ENCODE measurements around the gene VPS39. TPM values are rescaled to one million over a fixed set of nuclear protein-coding genes. Genes with fewer than 3 reads are reported as not detected.
A peak's percentile ranks its signal among the peaks of the same experiment; 100 is the strongest.

VPS39 gene
- total RNA-seq, 3 donors from 2014 or later (not counting 1 experiment from before 2014, with no cell fraction given), result 104 to 115 (median 112) TPM

DNA sequence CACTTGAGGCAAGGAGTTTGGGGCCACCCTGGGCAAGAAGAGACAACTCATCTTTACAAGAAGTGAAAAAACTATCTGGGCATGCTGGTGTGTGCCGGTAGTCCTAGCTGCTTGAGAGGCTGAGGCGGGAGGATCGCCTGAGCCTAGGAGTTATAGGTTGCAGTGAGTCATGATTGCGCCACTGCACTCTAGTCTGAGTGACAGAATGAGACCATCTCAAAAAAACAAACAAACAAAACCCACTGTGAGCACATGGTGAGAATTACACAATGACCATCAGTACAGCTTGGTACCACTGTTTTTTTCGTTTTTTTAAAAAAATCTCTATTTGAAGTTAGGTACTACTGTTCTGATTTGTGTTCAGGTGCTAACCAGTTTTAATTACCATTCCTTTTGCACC lies 13.6 kb downstream of the VPS39 start:
- H3K27ac ChIP-seq (ENCODE audit: low read length), result no peak overlapping the region
- intact Hi-C loops (cut with micrococcal nuclease), result no loop called here
- DNase-seq, result no peak
- peaks cover 3 to 9% of the 10 kb centered on the region in 2 donors for H3K4me1 Mint-ChIP-seq
- TF ChIP-seq, protein P1, sequence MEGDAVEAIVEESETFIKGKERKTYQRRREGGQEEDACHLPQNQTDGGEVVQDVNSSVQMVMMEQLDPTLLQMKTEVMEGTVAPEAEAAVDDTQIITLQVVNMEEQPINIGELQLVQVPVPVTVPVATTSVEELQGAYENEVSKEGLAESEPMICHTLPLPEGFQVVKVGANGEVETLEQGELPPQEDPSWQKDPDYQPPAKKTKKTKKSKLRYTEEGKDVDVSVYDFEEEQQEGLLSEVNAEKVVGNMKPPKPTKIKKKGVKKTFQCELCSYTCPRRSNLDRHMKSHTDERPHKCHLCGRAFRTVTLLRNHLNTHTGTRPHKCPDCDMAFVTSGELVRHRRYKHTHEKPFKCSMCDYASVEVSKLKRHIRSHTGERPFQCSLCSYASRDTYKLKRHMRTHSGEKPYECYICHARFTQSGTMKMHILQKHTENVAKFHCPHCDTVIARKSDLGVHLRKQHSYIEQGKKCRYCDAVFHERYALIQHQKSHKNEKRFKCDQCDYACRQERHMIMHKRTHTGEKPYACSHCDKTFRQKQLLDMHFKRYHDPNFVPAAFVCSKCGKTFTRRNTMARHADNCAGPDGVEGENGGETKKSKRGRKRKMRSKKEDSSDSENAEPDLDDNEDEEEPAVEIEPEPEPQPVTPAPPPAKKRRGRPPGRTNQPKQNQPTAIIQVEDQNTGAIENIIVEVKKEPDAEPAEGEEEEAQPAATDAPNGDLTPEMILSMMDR (IDR thresholded peaks at IDR 0.05), result no peak
- H3K36me3 ChIP-seq (ENCODE audit: control insufficient read depth, insufficient read depth, low read length), result peaks cover 36% of the 10 kb centered on the region
- no peaks in the 10 kb centered on the region for H3K9me3 Mint-ChIP-seq
- H3K27me3 ChIP-seq (ENCODE audit: control insufficient read depth, insufficient read depth, low read length), result no peaks in the 10 kb centered on the region
- H3K36me3 Mint-ChIP-seq, result no peaks in the 10 kb centered on the region
- H3K27ac Mint-ChIP-seq, result no peak overlapping the region
- H3K4me3 ChIP-seq (ENCODE audit: low read length), result no peak overlapping the region
- WGBS (ENCODE audit: insufficient coverage), result 98% methylated on average over 5 of the region's 5 CpGs
- H3K4me1 ChIP-seq (ENCODE audit: control insufficient read depth, insufficient read depth, low read length), result no peaks in the 10 kb centered on the region
- ATAC-seq, result no peak
- H3K4me3 Mint-ChIP-seq, result no peak overlapping the region
- no peaks in the 10 kb centered on the region for H3K27me3 Mint-ChIP-seq (ENCODE audit: low read depth in 2 of 2)
- H3K9me3 ChIP-seq (ENCODE audit: control insufficient read depth, insufficient read depth, low read length), result no peaks in the 10 kb centered on the region

DNA sequence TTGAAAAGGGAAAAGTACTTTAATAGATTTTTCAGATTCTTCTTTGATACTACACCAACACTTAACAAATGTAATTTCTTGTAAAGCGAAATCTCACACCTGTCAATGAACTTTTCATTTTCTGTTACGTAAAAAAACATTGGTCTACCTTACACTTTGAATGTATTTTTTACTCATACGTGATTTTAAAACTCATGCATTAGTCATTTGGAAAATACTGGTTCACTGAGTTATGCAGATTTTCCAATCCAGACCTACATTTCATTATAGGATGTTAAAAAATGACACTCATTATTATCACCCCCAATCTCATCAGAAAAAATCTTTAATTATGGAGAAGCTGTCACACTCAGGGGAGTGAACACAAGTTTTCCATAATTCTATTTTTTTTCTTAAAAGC lies 14.7 kb downstream of the VPS39 start:
- H3K36me3 Mint-ChIP-seq, result no peaks in the 10 kb centered on the region
- Histone ChIP-seq H3K27ac (ENCODE audit: low read length) (no peak overlapping the region), H3K9me3 (ENCODE audit: control insufficient read depth, insufficient read depth, low read length) (no peaks in the 10 kb centered on the region), H3K36me3 (ENCODE audit: control insufficient read depth, insufficient read depth, low read length) (peaks cover 36% of the 10 kb centered on the region), H3K4me3 (ENCODE audit: low read length) (no peak overlapping the region), H3K27me3 (ENCODE audit: control insufficient read depth, insufficient read depth, low read length) (no peaks in the 10 kb centered on the region), H3K4me1 (ENCODE audit: control insufficient read depth, insufficient read depth, low read length) (no peaks in the 10 kb centered on the region)
- H3K9me3 Mint-ChIP-seq, result no peaks in the 10 kb centered on the region
- ATAC-seq (no peak), DNase-seq (no peak)
- TF ChIP-seq, protein P1 (IDR thresholded peaks at IDR 0.05), result no peak
- peaks cover 0 to 9% of the 10 kb centered on the region in 2 donors for H3K4me1 Mint-ChIP-seq
- H3K4me3 Mint-ChIP-seq, result no peak overlapping the region
- H3K27me3 Mint-ChIP-seq (ENCODE audit: low read depth in 2 of 2), result no peaks in the 10 kb centered on the region
- H3K27ac Mint-ChIP-seq, result no peak overlapping the region
- whole genome bisulfite sequencing (ENCODE audit: insufficient coverage), result 87% methylated on average over 3 of the region's 3 CpGs
- intact Hi-C loops (cut with micrococcal nuclease), result no loop called here

DNA sequence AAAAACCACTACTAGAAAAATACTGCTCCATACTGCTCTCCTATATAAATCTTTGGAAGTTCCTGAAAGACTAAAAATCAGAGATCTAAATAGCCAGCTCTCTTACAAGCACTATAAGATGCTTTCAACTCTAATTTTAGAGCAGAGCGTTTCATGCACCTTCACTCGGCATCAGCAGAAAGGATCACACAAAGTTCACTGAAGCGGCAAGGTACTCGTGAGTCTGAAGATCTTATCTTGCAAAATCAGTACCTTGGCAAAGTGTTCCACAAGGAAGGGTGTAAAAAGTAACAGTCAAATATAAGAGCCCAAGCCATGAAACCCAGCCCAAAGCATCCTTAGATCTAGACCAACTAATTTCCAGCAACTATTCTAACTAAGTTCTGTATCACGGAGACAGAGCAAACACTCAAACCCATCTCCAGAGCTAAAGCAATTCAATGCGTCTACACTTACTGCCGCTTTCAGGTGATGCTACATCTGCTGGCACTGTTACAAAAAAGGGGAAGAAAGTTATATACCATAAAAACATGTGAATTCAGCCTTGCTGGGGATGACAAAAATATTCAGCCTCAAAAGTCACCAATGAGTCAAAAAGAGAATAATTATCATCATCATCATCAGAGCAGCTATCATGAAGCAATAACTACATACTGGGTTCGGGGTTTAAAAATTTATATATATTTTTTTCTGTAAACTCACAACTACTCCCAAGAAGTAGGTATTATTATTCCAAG lies 16.3 kb downstream of the VPS39 start:
- H3K4me1 ChIP-seq (ENCODE audit: control insufficient read depth, insufficient read depth, low read length), result no peaks in the 10 kb centered on the region
- Mint-ChIP-seq H3K9me3 (no peaks in the 10 kb centered on the region), H3K27ac (no peak overlapping the region), H3K4me3 (no peak overlapping the region), H3K36me3 (no peaks in the 10 kb centered on the region), H3K4me1 (peaks cover 0 to 9% of the 10 kb centered on the region in 2 donors), H3K27me3 (ENCODE audit: low read depth in 2 of 2) (no peaks in the 10 kb centered on the region)
- H3K36me3 ChIP-seq (ENCODE audit: control insufficient read depth, insufficient read depth, low read length), result peaks cover 42% of the 10 kb centered on the region
- no peak overlapping the region for H3K4me3 ChIP-seq (ENCODE audit: low read length)
- TF ChIP-seq, protein P1 (IDR thresholded peaks at IDR 0.05), result no peak
- no peaks in the 10 kb centered on the region for H3K9me3 ChIP-seq (ENCODE audit: control insufficient read depth, insufficient read depth, low read length)
- no peak overlapping the region for H3K27ac ChIP-seq (ENCODE audit: low read length)
- 74% methylated on average over 5 of the region's 8 CpGs for WGBS (ENCODE audit: insufficient coverage)
- DNase-seq, result no peak
- intact Hi-C loops (cut with micrococcal nuclease), result no loop called here
- no peaks in the 10 kb centered on the region for H3K27me3 ChIP-seq (ENCODE audit: control insufficient read depth, insufficient read depth, low read length)
- no peak for ATAC-seq

DNA sequence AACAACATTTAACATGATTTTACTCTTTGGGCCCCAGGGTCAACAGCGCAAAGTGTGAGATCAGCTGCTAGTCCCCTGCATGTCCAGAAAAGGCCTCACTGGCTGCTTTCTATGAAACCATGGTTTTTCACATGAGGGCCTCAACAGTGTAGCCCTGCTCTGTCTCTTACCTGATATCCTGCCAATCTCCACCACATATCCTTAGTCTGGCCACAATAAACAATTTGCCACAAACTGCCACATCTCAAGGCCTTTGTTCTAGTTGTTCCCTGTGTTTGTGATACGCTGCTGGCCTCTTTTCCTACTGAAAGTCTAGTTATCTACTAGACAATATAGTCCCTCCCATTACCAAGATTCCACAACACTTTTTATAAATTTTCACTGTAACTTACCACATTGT lies 17.7 kb downstream of the VPS39 start:
- H3K36me3 Mint-ChIP-seq, result no peaks in the 10 kb centered on the region
- WGBS (ENCODE audit: insufficient coverage), result 90% methylated on average over 2 of the region's 2 CpGs

More for the DNA sequence above, 17.7 kb downstream of the VPS39 start:
- H3K4me1 ChIP-seq (ENCODE audit: control insufficient read depth, insufficient read depth, low read length), result no peaks in the 10 kb centered on the region
- TF ChIP-seq, protein P1 (IDR thresholded peaks at IDR 0.05), result no peak
- ATAC-seq (no peak), DNase-seq (no peak)
- Mint-ChIP-seq H3K27me3 (ENCODE audit: low read depth in 2 of 2) (no peaks in the 10 kb centered on the region), H3K4me1 (peaks cover 0 to 9% of the 10 kb centered on the region in 2 donors), H3K27ac (peak overlapping the region; percentile 1 to 47), H3K9me3 (no peaks in the 10 kb centered on the region), H3K4me3 (no peak overlapping the region)
- H3K4me3 ChIP-seq (ENCODE audit: low read length), result no peak overlapping the region
- H3K27ac ChIP-seq (ENCODE audit: low read length), result no peak overlapping the region
- H3K9me3 ChIP-seq (ENCODE audit: control insufficient read depth, insufficient read depth, low read length), result no peaks in the 10 kb centered on the region
- peaks cover 56% of the 10 kb centered on the region for H3K36me3 ChIP-seq (ENCODE audit: control insufficient read depth, insufficient read depth, low read length)
- H3K27me3 ChIP-seq (ENCODE audit: control insufficient read depth, insufficient read depth, low read length), result no peaks in the 10 kb centered on the region
- intact Hi-C loops (cut with micrococcal nuclease), result no loop called here
